Breast epithelium (tissue), 3 donors: ENCODE results near the gene PLCH2.

ENCODE experiments used
- POLR2A ChIP-seq: fragments of 450-650 bp; IDR thresholded peaks from one replicate; pipeline ENCODE4 v1.6.1; 2016; ENCODE audit warnings: antibody characterized with exemption, mild to moderate bottlenecking, moderate library complexity
- POLR2AphosphoS5 ChIP-seq, 3 donors: sonication (generic); formaldehyde crosslinking; IDR thresholded peaks; one replicate each; pipeline ENCODE4 v1.6.1; 2017; ENCODE audit warnings: antibody characterized with exemption in 3 of 3
- TF ChIP-seq, protein P1 (sequence below), 3 donors: fragments of 450-650 bp; IDR thresholded peaks; one replicate each; pipeline ENCODE4 v1.5.1; 2016 to 2017; ENCODE audit warnings: antibody characterized with exemption in 3 of 3, mild to moderate bottlenecking in 3 of 3, moderate library complexity in 3 of 3

DNA sequence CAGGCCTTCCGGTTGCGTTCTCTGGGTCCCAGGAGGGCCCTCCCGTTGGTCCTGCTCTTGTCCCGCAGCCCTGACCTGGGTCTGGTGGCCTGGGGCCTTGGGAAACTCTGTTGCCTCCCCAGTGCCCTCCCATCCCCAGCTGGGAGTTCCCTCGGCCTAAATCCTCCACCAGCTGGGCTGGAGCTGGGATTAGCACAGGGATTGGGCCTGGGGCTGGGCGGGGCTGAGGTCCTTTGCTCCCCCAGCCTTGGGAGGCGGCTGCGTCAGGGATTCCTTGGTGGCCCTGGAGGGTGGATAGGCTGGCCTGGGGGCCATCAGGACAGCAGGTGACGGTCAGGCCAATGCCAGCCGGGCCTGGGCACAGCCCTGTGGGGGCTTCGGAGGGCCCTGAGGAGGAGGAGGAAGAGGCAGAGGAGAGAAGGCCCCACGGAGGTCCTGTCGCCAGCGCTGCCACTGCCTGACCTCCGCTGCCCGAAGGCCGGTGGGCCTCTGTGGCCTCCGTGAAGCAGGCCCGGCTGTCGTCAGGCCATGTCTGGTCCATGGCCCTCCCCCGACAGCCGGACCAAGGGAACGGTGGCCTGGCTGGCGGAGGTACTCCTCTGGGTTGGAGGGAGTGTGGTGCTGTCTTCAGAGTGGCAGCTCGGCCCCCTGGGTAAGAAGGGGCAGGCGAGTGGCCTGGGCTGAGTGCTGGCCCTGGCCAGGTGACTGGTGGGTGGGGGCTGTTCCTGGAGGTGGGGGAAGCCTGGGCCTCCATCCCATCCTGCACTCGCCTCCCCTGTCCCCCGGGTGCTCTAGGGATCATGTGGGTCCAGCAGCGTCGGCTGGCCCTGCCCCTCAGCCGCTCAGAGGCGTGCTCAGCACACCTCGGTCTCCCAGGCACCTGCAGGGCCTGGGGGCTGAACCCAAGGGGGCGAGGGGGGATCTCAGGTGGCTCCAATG, at the start of gene PLCH2:
- TF ChIP-seq, protein P1, sequence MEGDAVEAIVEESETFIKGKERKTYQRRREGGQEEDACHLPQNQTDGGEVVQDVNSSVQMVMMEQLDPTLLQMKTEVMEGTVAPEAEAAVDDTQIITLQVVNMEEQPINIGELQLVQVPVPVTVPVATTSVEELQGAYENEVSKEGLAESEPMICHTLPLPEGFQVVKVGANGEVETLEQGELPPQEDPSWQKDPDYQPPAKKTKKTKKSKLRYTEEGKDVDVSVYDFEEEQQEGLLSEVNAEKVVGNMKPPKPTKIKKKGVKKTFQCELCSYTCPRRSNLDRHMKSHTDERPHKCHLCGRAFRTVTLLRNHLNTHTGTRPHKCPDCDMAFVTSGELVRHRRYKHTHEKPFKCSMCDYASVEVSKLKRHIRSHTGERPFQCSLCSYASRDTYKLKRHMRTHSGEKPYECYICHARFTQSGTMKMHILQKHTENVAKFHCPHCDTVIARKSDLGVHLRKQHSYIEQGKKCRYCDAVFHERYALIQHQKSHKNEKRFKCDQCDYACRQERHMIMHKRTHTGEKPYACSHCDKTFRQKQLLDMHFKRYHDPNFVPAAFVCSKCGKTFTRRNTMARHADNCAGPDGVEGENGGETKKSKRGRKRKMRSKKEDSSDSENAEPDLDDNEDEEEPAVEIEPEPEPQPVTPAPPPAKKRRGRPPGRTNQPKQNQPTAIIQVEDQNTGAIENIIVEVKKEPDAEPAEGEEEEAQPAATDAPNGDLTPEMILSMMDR (IDR thresholded peaks at IDR 0.05): no peak
- TF ChIP-seq POLR2A (no peak), POLR2AphosphoS5 (IDR thresholded peaks at IDR 0.05) (no peak)
